K562 (cell line): Measurements from ENCODE around the gene EMP2. TPM values are rescaled to one million over a fixed set of nuclear protein-coding genes. Genes with fewer than 3 reads are reported as not detected.

ENCODE experiments used
- ATAC-seq: fragments of 200-7000 bp; cut with Tn5 transposase; 3 replicates; pipeline ENCODE4 v1.9.1; 2020; ENCODE audit warnings: moderate library complexity
- BruUV-seq: library from RNA; stranded (reverse); fragments of 400-500 nt; replicated peaks from 2 replicates; lab custom pipeline; 2021; lab: Mats Ljungman, UMichigan
- CTCF ChIA-PET: fragments of 300-600 bp; formaldehyde crosslinking; extraction: SDS; loops from one replicate; lab custom pipeline; 2021; ENCODE audit warnings: low intra/inter-chr PET ratio; lab: Yijun Ruan, JAX
- POLR2A ChIA-PET: fragments of 300-600, 350-650 bp; sonication (Branson Sonifier 250); formaldehyde crosslinking; extraction: SDS; loops from one replicate; lab custom pipeline; 2021; ENCODE audit warnings: antibody characterized with exemption, inconsistent platforms; lab: Yijun Ruan, JAX
- DNase-seq, 4 experiments: peaks; one replicate each; pipeline versions ENCODE4 v3.0.0 to v3.0.0-alpha.2; 2011 to 2018; ENCODE audit warnings: low spot score in 3 of 4, mixed read lengths in 3 of 4; ENCODE audit errors: extremely low read depth in 1 of 4
- FAIRE-seq: peaks from 2 replicates; lab custom pipeline; 2011; peaks lifted over from hg19 to GRCh38; lab: Jason Lieb, UNC
- H2AFZ ChIP-seq: 2 replicates; pipeline ENCODE4 v1.6.0; 2011; ENCODE audit warnings: low read depth, low read length, control low read depth, inconsistent platforms
- H3K27ac ChIP-seq: fragments of 200-600 bp; 3 replicates; pipeline ENCODE4 v1.8.0; 2011; ENCODE audit warnings: low read depth, mild to moderate bottlenecking, control low read depth, inconsistent platforms, low read length, moderate library complexity, mixed read lengths; ENCODE audit errors: extremely low read depth
- H3K27me3 ChIP-seq, 2 experiments: fragments of 300-600 bp in 1 of 2; 2 replicates in 1 of 2; 3 replicates in 1 of 2; pipeline versions ENCODE4 v1.6.0 to v1.8.0; 2011; ENCODE audit warnings: inconsistent platforms in 2 of 2, low read length in 2 of 2, mild to moderate bottlenecking in 1 of 2, mixed read lengths in 1 of 2, moderate library complexity in 1 of 2; ENCODE audit not compliant: control insufficient read depth in 2 of 2, insufficient read depth in 2 of 2
- H3K36me3 ChIP-seq: fragments of 300-600 bp; 3 replicates; pipeline ENCODE4 v1.8.0; 2011; ENCODE audit warnings: mild to moderate bottlenecking, low read length, inconsistent platforms; ENCODE audit not compliant: control insufficient read depth, insufficient read depth
- H3K4me1 ChIP-seq, 2 experiments: fragments of 200-600 bp in 1 of 2; replicated peaks in 1 of 2; 2 replicates in 1 of 2; 3 replicates in 1 of 2; pipeline versions ENCODE4 v1.5.1 to v1.8.0; 2011; ENCODE audit warnings: inconsistent platforms in 2 of 2, low read length in 2 of 2, mild to moderate bottlenecking in 1 of 2, mixed read lengths in 1 of 2, moderate library complexity in 1 of 2; ENCODE audit not compliant: control insufficient read depth in 2 of 2, insufficient read depth in 2 of 2
- H3K4me2 ChIP-seq: 2 replicates; pipeline ENCODE4 v1.6.1; 2011; ENCODE audit warnings: low read length, control low read depth, inconsistent platforms, mixed read lengths; ENCODE audit not compliant: insufficient read depth
- H3K4me3 ChIP-seq: fragments of 200-600 bp; sonication (generic), shearing (Covaris generic); 2 replicates; pipeline ENCODE4 v1.5.1; 2016; ENCODE audit warnings: control low read depth, inconsistent platforms
- H3K79me2 ChIP-seq: fragments of 200-600 bp; 3 replicates; pipeline ENCODE4 v1.8.0; 2011; ENCODE audit warnings: low read length, inconsistent platforms; ENCODE audit not compliant: control insufficient read depth, insufficient read depth
- H3K9ac ChIP-seq, 2 experiments: 2 replicates each; pipeline versions ENCODE4 v1.6.0 to v1.6.1; 2011; ENCODE audit warnings: low read depth in 2 of 2, low read length in 2 of 2, control low read depth in 1 of 2, inconsistent platforms in 1 of 2, mild to moderate bottlenecking in 1 of 2, mixed read lengths in 1 of 2; ENCODE audit not compliant: insufficient read depth in 1 of 2
- H3K9me1 ChIP-seq: one replicate; pipeline ENCODE4 v1.6.0; 2011; ENCODE audit warnings: inconsistent platforms, mild to moderate bottlenecking, low read length, moderate library complexity; ENCODE audit not compliant: control insufficient read depth, insufficient read depth
- H3K9me3 ChIP-seq: replicated peaks from 2 replicates; pipeline ENCODE4 v1.5.1; 2011; ENCODE audit warnings: low read depth, low read length, inconsistent platforms; ENCODE audit not compliant: control insufficient read depth, insufficient read depth
- H4K20me1 ChIP-seq: replicated peaks from 2 replicates; pipeline ENCODE4 v1.6.1; 2011; ENCODE audit warnings: low read length, inconsistent platforms, mixed read lengths; ENCODE audit not compliant: control insufficient read depth, insufficient read depth
- CBFA2T3 ChIP-seq: fragments of 450-650 bp; IDR thresholded peaks from 2 replicates; pipeline ENCODE4 v1.6.1; 2017
- CHD4 ChIP-seq: fragments of 200-600 bp; sonication (generic); IDR thresholded peaks from 3 replicates; pipeline ENCODE4 v1.6.1; 2012; ENCODE audit warnings: low read depth, mild to moderate bottlenecking, mixed read lengths, low read length, inconsistent platforms; ENCODE audit not compliant: insufficient read depth, insufficient replicate concordance, poor library complexity, severe bottlenecking
- ELF2 ChIP-seq: fragments of 250-450 bp; sonication (Bioruptor Pico); IDR thresholded peaks from 2 replicates; pipeline ENCODE4 v1.5.0; 2021; ENCODE audit warnings: mild to moderate bottlenecking
- MEF2A ChIP-seq: IDR thresholded peaks from 2 replicates; pipeline ENCODE4 v1.6.1; 2011; ENCODE audit warnings: low read depth, mild to moderate bottlenecking, low read length, moderate library complexity; ENCODE audit not compliant: control insufficient read depth
- ZBTB8A ChIP-seq: fragments of 450-650 bp; IDR thresholded peaks from 2 replicates; pipeline ENCODE4 v1.6.1; 2018; ENCODE audit warnings: mild to moderate bottlenecking, moderate library complexity; ENCODE audit not compliant: partially characterized antibody
- ZNF695 ChIP-seq: fragments of 450-650 bp; formaldehyde crosslinking; IDR thresholded peaks from 2 replicates; pipeline ENCODE4 v1.4.0; 2020; ENCODE audit warnings: mild to moderate bottlenecking, moderate library complexity
- WGBS: fragments of 100-300 bp; shearing (Covaris generic); methylation state at CpG from one replicate; pipeline ENCODE4 v1.1.6; 2016; ENCODE audit warnings: low coverage, mixed read lengths; ENCODE audit not compliant: insufficient coverage; ENCODE audit errors: missing lambda C conversion rate; 5-methylcytosine and 5-hydroxymethylcytosine counted together
- in situ Hi-C: fragments of 300-500 bp; cut with MboI; formaldehyde crosslinking; loops from 4 replicates; pipeline ENCODE4 v1.15.0; 2018; ENCODE audit warnings: inconsistent platforms, mixed read lengths
- intact Hi-C: fragments of 100-400 bp; cut with micrococcal nuclease; formaldehyde crosslinking; loops from 2 replicates; pipeline ENCODE4 v1.14.2; 2022
- polyA plus RNA-seq, 8 experiments: library from polyadenylated mRNA; depleted of rRNA in 4 of 8; stranded (reverse) in 5 of 8; unstranded in 3 of 8; fragments of >200 nt; fragmentation: Nextera tagmentation in 2 of 8; fragmentation: Illumina TruSeq in 1 of 8; extraction: Ambion mirVana in 2 of 8; extraction: Trizol in 1 of 8; gene quantifications; 2 replicates each; pipeline versions ENCODE4 v1.2.1 to v1.2.3, GENCODE V29; 2011 to 2014; ENCODE audit warnings: inconsistent platforms in 1 of 8, missing spikeins in 1 of 8
- total RNA-seq, 7 experiments: library from RNA; depleted of rRNA in 6 of 7; stranded (reverse); fragments of >200 nt in 6 of 7; fragmentation: Illumina TruSeq in 2 of 7; extraction: Trizol in 2 of 7; gene quantifications; 2 replicates each; pipeline versions ENCODE4 v1.2.1 to v1.2.3, GENCODE V29; 2011 to 2021; ENCODE audit warnings: low replicate concordance in 1 of 7

EMP2 gene
- total and polyA plus RNA-seq, 9 of the 15 experiments (the other 6 are each of a cell fraction or from before 2014, with no cell fraction given) = 0.73 to 6.2 (median 3.1) TPM

- no peak overlapping the region for H3K27ac ChIP-seq
- DNase-seq (no peak), FAIRE-seq (no peak), ATAC-seq (no peak)
- no peak overlapping the region for H2AFZ ChIP-seq
- H3K4me1 ChIP-seq = no peaks in the 10 kb centered on the region; a peak in 1 of 5 replicates
- POLR2A ChIA-PET = interaction anchor here (1.3 kb wide), 1 partner anchor 8 kb away, joined by 3 read pairs; no protein-coding TSS in a partner anchor
- TF ChIP-seq CHD4 = no peak
- no peak for TF ChIP-seq MEF2A
- no peak for TF ChIP-seq ELF2 (CRISPR knock-in tag)
- no peak for TF ChIP-seq ZNF695 (CRISPR knock-in tag)
- in situ Hi-C loops (no loop called here), intact Hi-C loops (no loop called here)
- H3K9me1 ChIP-seq = no peaks in the 10 kb centered on the region
- H3K4me2 ChIP-seq = no peak overlapping the region
- WGBS = 9% methylated on average over 7 of the region's 7 CpGs
- peaks cover 8 to 36% of the 10 kb centered on the region in 2 experiments; a peak in 3 of 5 replicates for H3K27me3 ChIP-seq
- no peaks in the 10 kb centered on the region for H4K20me1 ChIP-seq
- CTCF ChIA-PET = no interaction called here
- no peaks in the 10 kb centered on the region for H3K9me3 ChIP-seq
- BruUV-seq = no TSS peak
- no peaks in the 10 kb centered on the region for H3K36me3 ChIP-seq
- H3K9ac ChIP-seq = no peak overlapping the region
- no peaks in the 10 kb centered on the region for H3K79me2 ChIP-seq
- H3K4me3 ChIP-seq = no peak overlapping the region
Observed at GRCh38 chr16:10541366-10541765, 39.0 kb downstream of the EMP2 start.

GRCh38 chr16:10539793-10540192, 40.6 kb downstream of the EMP2 start:
- intact Hi-C loops (no loop called here), in situ Hi-C loops (no loop called here)
- 15% methylated on average over 5 of the region's 5 CpGs for WGBS
- H2AFZ ChIP-seq = no peak overlapping the region
- no peaks in the 10 kb centered on the region for H3K9me1 ChIP-seq
- no peaks in the 10 kb centered on the region for H3K79me2 ChIP-seq
- H3K36me3 ChIP-seq = no peaks in the 10 kb centered on the region
- peak; percentile 61 for TF ChIP-seq CBFA2T3
- TF ChIP-seq ZBTB8A = no peak
- H4K20me1 ChIP-seq = no peaks in the 10 kb centered on the region
- DNase-seq (no peak), FAIRE-seq (no peak), ATAC-seq (no peak)
- POLR2A ChIA-PET = no interaction called here
- no TSS peak for BruUV-seq
- H3K9ac ChIP-seq = no peak overlapping the region
- CTCF ChIA-PET = no interaction called here
- no peaks in the 10 kb centered on the region for H3K4me1 ChIP-seq
- H3K27ac ChIP-seq = no peak overlapping the region
- peaks cover 10 to 40% of the 10 kb centered on the region in 2 experiments; a peak in 4 of 5 replicates for H3K27me3 ChIP-seq
- H3K4me3 ChIP-seq = no peak overlapping the region
- H3K4me2 ChIP-seq = no peak overlapping the region
- no peaks in the 10 kb centered on the region for H3K9me3 ChIP-seq
